Measurements from ENCODE around the gene GALNT2.

Gene GALNT2

DNA sequence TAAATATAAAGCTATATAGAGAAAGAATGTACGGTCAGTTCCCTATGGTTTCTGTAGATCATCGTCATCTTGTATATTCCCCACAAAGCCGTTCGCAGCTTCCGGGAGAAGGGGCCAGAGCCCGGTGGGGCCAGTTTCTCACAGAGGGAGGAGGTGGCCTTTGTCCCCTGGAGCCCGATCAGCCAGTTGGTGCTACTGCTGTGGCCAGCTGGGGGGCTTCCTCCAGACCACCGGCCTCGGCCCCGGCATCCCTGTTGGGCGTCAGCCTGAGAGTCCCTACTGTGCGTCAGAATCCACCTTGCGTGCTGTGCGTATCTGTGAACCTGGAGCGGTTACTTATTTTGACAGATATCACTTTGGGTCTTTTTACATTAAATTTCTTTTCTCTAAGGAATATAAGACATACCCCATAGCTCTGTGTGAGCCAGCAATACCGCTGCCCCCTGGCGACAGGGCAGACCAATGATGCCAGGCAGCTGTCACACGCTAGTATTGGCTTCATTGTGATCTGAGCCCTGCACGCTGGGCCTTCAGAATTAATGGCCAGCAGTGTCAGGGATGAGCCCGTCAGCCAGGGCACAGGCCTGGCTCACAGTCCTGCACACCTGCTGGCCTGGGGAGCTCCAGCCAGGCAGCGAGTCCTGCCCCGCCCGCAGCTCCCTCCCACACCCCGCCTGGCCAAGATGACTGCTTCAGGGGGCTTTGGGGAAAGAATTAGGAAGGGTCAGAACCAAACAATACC lies 213.2 kb downstream of the GALNT2 start:
- H3K9ac ChIP-seq (ENCODE audit: low read depth, low read length) = no peak overlapping the region
- H3K36me3 ChIP-seq (ENCODE audit: insufficient read depth, low read length) = peaks cover 22% of the 10 kb centered on the region
- H3K9me3 ChIP-seq (ENCODE audit: insufficient read depth, low read depth, low read length) = no peaks in the 10 kb centered on the region
- H3K27me3 ChIP-seq (ENCODE audit: insufficient read depth, low read length) = no peaks in the 10 kb centered on the region
- H3K27ac ChIP-seq (ENCODE audit: low read depth, low read length) = no peak overlapping the region
- peaks cover 22% of the 10 kb centered on the region for H3K4me1 ChIP-seq (ENCODE audit: insufficient read depth, low read length)
- 95% methylated on average over 24 of the region's 24 CpGs for WGBS
- H3K4me3 ChIP-seq (ENCODE audit: low read length) = no peak overlapping the region

DNA sequence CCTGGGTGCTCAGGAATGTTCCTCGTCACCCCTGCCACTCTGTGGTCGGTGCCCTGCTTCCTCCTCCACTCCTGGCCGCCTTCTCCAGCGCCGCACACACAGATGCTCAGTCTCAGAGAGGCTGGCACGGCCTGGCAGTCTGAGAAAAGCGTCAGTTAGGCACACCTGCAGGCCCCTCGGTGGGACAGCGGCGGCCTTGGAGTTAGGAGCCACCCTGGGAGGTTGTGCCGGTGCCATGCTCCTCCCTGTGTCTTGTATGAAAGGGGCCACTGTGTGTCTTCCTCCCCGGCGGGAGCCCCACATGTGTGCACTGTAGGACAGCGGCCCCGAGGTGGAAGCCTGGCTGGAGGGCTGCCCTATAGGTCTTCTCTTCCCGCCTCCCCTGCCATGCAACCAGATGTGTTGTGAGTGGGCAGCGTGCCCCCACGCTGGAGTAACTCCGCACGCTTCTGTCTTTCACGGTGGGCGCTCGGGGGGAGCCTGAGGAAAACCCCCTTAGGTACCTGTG lies 213.9 kb downstream of the GALNT2 start:
- H3K9me3 ChIP-seq (ENCODE audit: insufficient read depth, low read depth, low read length) = no peaks in the 10 kb centered on the region
- peaks cover 15% of the 10 kb centered on the region for H3K36me3 ChIP-seq (ENCODE audit: insufficient read depth, low read length)
- H3K4me3 ChIP-seq (ENCODE audit: low read length) = no peak overlapping the region
- WGBS = 94% methylated on average over 23 of the region's 23 CpGs
- H3K27me3 ChIP-seq (ENCODE audit: insufficient read depth, low read length) = no peaks in the 10 kb centered on the region
- H3K27ac ChIP-seq (ENCODE audit: low read depth, low read length) = no peak overlapping the region
- H3K9ac ChIP-seq (ENCODE audit: low read depth, low read length) = no peak overlapping the region
- H3K4me1 ChIP-seq (ENCODE audit: insufficient read depth, low read length) = peaks cover 22% of the 10 kb centered on the region

DNA sequence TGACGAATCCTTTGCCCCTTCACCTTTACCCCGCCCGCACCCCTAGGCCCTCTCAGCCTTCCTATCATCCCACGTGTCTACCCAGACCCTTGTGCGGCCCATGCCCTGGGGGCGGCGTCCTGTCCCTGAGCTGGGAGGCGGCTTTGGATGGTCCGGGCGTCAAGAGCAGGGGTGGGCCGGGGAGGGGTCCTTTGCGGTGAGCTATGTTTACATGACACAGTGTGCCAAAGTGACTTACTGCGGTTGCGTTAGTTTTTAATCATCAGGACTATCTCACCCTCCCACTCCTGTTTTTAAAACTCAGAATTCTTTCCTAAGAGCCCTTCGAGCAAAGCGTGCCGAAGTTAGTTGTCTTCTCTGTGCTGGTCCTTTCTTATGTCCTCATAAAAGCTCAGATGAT lies 214.5 kb downstream of the GALNT2 start:
- WGBS = 95% methylated on average over 17 of the region's 17 CpGs
- Histone ChIP-seq H3K9ac (ENCODE audit: low read depth, low read length) (no peak overlapping the region), H3K4me3 (ENCODE audit: low read length) (no peak overlapping the region), H3K27ac (ENCODE audit: low read depth, low read length) (no peak overlapping the region), H3K9me3 (ENCODE audit: insufficient read depth, low read depth, low read length) (no peaks in the 10 kb centered on the region), H3K27me3 (ENCODE audit: insufficient read depth, low read length) (no peaks in the 10 kb centered on the region), H3K36me3 (ENCODE audit: insufficient read depth, low read length) (peaks cover 12% of the 10 kb centered on the region), H3K4me1 (ENCODE audit: insufficient read depth, low read length) (peaks cover 21% of the 10 kb centered on the region)

DNA sequence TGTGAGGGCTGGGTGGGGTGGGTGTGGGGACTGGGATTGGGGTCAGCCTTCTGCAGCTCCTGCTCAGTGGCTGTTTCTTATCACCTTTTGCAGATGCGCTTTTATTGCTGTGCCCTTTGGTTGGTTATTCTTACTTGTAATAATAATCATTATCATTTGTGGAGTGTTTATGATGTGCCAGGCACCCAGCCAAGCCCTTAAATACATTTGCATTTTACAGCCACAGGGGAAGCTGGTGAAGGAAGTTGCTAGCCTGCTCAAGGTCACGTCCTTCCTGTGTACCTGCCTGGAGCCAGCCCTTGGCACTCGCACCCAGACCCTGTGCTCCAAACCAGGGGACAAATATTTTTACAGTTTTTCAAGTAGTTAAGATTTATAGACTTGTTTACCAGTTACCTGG lies 215.1 kb downstream of the GALNT2 start:
- no peak overlapping the region for H3K27ac ChIP-seq (ENCODE audit: low read depth, low read length)
- no peaks in the 10 kb centered on the region for H3K27me3 ChIP-seq (ENCODE audit: insufficient read depth, low read length)
- H3K9ac ChIP-seq (ENCODE audit: low read depth, low read length) = no peak overlapping the region
- 98% methylated on average over 2 of the region's 3 CpGs for WGBS
- peaks cover 12% of the 10 kb centered on the region for H3K36me3 ChIP-seq (ENCODE audit: insufficient read depth, low read length)
- peaks cover 15% of the 10 kb centered on the region for H3K4me1 ChIP-seq (ENCODE audit: insufficient read depth, low read length)
- H3K4me3 ChIP-seq (ENCODE audit: low read length) = no peak overlapping the region
- no peaks in the 10 kb centered on the region for H3K9me3 ChIP-seq (ENCODE audit: insufficient read depth, low read depth, low read length)

DNA sequence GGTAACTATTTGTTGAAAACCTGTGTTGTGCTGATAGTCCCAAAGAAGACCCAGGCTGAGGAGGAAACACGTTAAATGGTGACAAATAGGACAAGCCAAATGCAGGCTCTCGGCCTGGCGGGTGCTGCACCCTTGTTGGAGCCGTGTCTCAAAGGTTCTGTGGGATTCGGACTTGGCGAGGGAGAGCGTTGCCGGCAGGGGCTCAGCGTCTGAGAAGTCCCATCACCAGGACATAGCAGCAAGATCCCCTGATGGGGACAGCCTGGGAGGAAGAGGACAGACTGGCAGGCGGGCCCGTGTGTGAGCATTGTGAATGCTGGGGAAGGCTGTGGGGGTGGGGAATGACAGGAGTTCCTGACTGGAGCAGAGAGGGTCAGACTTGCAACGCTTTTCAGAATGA lies 216.6 kb downstream of the GALNT2 start:
- 0 out of 2 replicates have a peak, but pooled peaks cover 2% of the 10 kb centered on the region for H3K4me1 ChIP-seq (ENCODE audit: insufficient read depth, low read length)
- no peak overlapping the region for H3K4me3 ChIP-seq (ENCODE audit: low read length)
- peaks cover 12% of the 10 kb centered on the region for H3K36me3 ChIP-seq (ENCODE audit: insufficient read depth, low read length)
- H3K27ac ChIP-seq (ENCODE audit: low read depth, low read length) = no peak overlapping the region
- no peaks in the 10 kb centered on the region for H3K27me3 ChIP-seq (ENCODE audit: insufficient read depth, low read length)
- no peaks in the 10 kb centered on the region for H3K9me3 ChIP-seq (ENCODE audit: insufficient read depth, low read depth, low read length)
- H3K9ac ChIP-seq (ENCODE audit: low read depth, low read length) = no peak overlapping the region
- 88% methylated on average over 12 of the region's 12 CpGs for WGBS

DNA sequence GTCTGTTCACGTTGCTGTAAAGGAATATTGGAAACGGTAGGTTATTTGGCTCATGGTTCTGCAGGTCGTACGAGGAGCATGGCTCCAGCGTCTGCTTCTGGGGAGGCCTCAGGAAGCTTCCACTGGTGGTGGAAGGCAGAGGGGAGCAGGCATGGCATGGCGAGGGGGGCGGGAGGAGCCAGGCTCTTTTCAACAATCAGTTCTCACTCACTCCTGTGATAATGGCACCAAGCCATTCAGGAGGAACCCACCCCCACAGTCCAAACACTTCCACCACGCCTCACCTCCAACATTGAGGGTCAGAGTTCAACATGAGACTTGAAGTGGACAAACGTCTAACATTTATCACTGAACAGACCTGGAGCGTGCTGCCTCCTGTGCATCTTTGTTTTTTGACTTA lies 217.9 kb downstream of the GALNT2 start:
- Histone ChIP-seq H3K27me3 (ENCODE audit: insufficient read depth, low read length) (no peaks in the 10 kb centered on the region), H3K4me1 (ENCODE audit: insufficient read depth, low read length) (no peaks in the 10 kb centered on the region), H3K4me3 (ENCODE audit: low read length) (no peak overlapping the region), H3K27ac (ENCODE audit: low read depth, low read length) (no peak overlapping the region), H3K36me3 (ENCODE audit: insufficient read depth, low read length) (peaks cover 3% of the 10 kb centered on the region; the same call in 1 of the 2 replicates), H3K9ac (ENCODE audit: low read depth, low read length) (no peak overlapping the region), H3K9me3 (ENCODE audit: insufficient read depth, low read depth, low read length) (no peaks in the 10 kb centered on the region)
- 91% methylated on average over 10 of the region's 10 CpGs for WGBS

DNA sequence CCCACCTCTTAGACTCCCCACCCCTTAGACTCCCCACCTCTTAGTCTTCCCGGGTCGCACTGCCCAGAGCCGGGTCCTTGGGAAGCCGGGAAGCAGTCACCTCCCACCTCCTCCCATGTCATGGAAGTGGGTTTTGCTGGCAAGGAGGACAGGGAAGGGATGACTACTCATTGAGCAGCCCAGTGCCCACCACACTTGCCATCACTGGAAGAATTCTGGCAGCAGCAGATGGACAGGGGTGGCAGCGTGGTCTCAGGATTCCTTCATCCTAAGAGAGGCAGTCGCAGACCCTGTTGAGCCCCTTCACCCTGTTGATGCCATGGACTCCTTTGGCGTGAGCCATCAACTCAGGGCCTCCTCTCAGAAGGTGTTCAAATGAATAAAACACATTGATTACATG lies 218.3 kb downstream of the GALNT2 start:
- no peak overlapping the region for H3K4me3 ChIP-seq (ENCODE audit: low read length)
- H3K27me3 ChIP-seq (ENCODE audit: insufficient read depth, low read length) = no peaks in the 10 kb centered on the region
- H3K36me3 ChIP-seq (ENCODE audit: insufficient read depth, low read length) = no peaks in the 10 kb centered on the region
- 92% methylated on average over 3 of the region's 7 CpGs for WGBS
- no peaks in the 10 kb centered on the region for H3K4me1 ChIP-seq (ENCODE audit: insufficient read depth, low read length)
- H3K27ac ChIP-seq (ENCODE audit: low read depth, low read length) = no peak overlapping the region
- H3K9me3 ChIP-seq (ENCODE audit: insufficient read depth, low read depth, low read length) = no peaks in the 10 kb centered on the region
- no peak overlapping the region for H3K9ac ChIP-seq (ENCODE audit: low read depth, low read length)

DNA sequence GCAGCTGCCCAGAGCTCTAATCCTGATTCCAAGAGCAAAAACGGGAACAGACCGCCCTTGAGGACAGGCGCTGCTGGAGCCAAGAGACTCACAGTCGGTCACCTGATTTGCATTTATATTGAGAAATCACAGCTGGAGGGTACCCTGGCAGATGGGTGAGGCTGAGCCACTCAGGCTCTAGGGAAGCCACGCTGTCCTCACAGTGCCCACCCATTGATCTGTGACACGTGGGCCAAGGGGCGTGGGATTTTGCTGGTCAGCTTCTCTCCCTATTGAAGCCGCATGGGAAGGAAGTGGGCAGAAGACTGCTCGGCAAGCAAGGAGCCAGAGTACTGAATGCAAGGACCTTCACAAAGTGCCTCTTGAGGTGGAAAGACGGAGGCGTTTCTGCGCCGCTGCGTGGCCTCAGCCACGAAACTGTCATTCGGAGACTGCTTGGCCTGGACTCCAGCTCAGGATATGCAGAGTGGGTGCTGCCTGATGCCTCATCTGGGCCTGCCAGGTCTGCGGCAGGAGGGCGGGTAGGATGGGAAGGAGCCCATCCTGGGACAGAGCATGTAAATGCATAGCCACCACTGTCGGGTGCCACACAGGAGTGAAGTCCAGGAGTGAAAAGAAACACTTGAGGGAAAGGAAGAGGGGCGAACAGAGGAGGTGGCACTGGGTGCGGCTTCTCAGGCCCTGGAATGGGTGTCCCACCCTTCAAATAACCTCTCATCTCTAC lies 219.3 kb downstream of the GALNT2 start:
- WGBS = 87% methylated on average over 21 of the region's 21 CpGs
- no peak overlapping the region for H3K27ac ChIP-seq (ENCODE audit: low read depth, low read length)
- H3K27me3 ChIP-seq (ENCODE audit: insufficient read depth, low read length) = no peaks in the 10 kb centered on the region
- no peak overlapping the region for H3K4me3 ChIP-seq (ENCODE audit: low read length)
- H3K9me3 ChIP-seq (ENCODE audit: insufficient read depth, low read depth, low read length) = no peaks in the 10 kb centered on the region
- H3K9ac ChIP-seq (ENCODE audit: low read depth, low read length) = no peak overlapping the region
- H3K4me1 ChIP-seq (ENCODE audit: insufficient read depth, low read length) = no peaks in the 10 kb centered on the region
- no peaks in the 10 kb centered on the region for H3K36me3 ChIP-seq (ENCODE audit: insufficient read depth, low read length)

DNA sequence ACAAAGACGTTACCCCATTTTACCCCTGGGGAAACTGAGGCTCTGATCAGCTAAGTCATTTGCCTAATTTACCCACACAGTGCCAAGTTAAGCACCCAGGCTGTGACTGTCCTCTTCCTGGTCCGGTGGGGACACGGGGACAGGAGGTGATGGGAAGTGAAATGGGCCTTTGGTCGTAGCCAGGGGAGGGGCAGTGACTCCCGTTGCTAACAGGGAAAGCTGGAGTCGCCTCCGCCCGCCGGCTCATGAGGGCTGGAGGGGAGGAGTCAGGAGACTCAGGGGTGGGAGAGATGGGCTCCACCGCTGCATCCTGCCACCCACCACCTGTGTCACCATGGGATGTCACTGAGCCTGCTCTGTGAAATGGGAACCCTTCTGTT lies 219.8 kb downstream of the GALNT2 start:
- Histone ChIP-seq H3K27me3 (ENCODE audit: insufficient read depth, low read length) (no peaks in the 10 kb centered on the region), H3K9ac (ENCODE audit: low read depth, low read length) (no peak overlapping the region), H3K27ac (ENCODE audit: low read depth, low read length) (no peak overlapping the region), H3K36me3 (ENCODE audit: insufficient read depth, low read length) (no peaks in the 10 kb centered on the region), H3K4me1 (ENCODE audit: insufficient read depth, low read length) (no peaks in the 10 kb centered on the region), H3K4me3 (ENCODE audit: low read length) (no peak overlapping the region), H3K9me3 (ENCODE audit: insufficient read depth, low read depth, low read length) (no peaks in the 10 kb centered on the region)
- WGBS = 76% methylated on average over 10 of the region's 10 CpGs

DNA sequence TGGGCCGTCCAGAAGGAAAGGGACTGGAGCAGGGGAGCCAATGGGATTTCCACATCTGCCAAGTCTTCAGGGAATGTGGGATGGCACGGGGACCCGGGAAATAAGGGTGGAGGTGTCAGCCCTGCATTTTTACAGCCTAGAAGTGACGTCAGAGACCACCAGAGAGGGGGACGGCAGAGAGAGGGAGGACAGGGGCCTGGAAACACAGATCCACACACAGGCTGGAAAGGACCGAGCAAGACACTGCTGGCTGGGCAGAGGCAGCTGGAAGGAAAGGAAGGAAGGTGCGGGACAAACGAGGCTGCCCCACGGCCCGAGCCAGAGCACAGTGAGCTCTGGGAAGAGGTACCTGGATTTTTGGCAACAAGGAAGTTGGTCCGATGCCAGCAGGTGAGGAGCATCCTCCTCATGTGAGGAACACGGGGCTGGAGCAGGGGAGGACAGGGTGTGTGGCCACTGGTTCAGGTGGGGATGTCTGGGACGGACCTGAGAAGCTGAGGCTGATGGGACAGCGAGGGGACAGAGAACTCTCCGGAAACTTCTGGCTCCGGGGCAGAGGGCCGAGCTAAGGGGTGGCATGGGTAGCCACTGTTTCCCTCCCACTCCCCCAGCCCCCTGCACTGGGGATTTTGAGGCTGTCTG lies 220.8 kb downstream of the GALNT2 start:
- Histone ChIP-seq H3K4me3 (ENCODE audit: low read length) (no peak overlapping the region), H3K9ac (ENCODE audit: low read depth, low read length) (no peak overlapping the region), H3K27me3 (ENCODE audit: insufficient read depth, low read length) (no peaks in the 10 kb centered on the region), H3K4me1 (ENCODE audit: insufficient read depth, low read length) (peaks cover 6% of the 10 kb centered on the region), H3K9me3 (ENCODE audit: insufficient read depth, low read depth, low read length) (no peaks in the 10 kb centered on the region), H3K36me3 (ENCODE audit: insufficient read depth, low read length) (no peaks in the 10 kb centered on the region), H3K27ac (ENCODE audit: low read depth, low read length) (no peak overlapping the region)
- WGBS = 91% methylated on average over 17 of the region's 17 CpGs

DNA sequence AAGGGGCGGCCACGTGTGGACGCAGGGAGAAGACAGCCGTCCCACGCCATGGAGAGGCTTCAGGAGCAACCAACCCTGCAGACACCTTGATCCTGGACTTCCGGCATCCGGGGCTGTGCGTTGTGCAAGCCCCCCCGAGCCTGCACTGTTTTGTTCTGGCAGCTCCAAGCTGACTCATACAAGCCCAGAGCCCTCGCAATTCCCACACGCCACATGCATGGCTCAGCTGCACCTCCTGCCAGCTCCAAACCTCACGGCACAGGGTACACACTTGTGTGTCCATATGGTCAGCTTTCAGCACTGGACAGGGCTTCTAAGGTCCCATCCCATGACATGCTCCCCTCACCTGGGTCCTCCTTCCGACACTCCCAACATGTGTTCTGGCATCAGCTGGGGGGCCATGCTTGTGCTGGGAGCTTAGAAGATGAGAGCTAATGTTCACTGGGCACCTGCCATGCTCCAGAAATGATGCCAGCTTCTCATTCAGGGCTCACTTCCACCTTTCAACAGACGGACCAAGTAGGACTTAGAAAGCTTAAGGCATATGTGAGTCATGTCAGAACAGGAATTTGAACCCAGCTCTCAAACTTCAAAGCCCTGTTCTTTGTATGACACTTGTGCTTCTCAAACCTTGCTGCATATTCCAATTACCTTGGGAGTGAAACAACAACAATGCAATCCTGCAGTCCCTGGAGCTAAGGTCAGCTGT lies 221.8 kb downstream of the GALNT2 start:
- WGBS = 91% methylated on average over 14 of the region's 14 CpGs
- no peak overlapping the region for H3K27ac ChIP-seq (ENCODE audit: low read depth, low read length)
- H3K4me1 ChIP-seq (ENCODE audit: insufficient read depth, low read length) = peaks cover 11% of the 10 kb centered on the region
- H3K27me3 ChIP-seq (ENCODE audit: insufficient read depth, low read length) = no peaks in the 10 kb centered on the region
- H3K9me3 ChIP-seq (ENCODE audit: insufficient read depth, low read depth, low read length) = no peaks in the 10 kb centered on the region
- no peaks in the 10 kb centered on the region for H3K36me3 ChIP-seq (ENCODE audit: insufficient read depth, low read length)
- no peak overlapping the region for H3K9ac ChIP-seq (ENCODE audit: low read depth, low read length)
- H3K4me3 ChIP-seq (ENCODE audit: low read length) = no peak overlapping the region
